Measurements from ENCODE around the gene JMJD1C. TPM values are rescaled to one million over a fixed set of nuclear protein-coding genes. Genes with fewer than 3 reads are reported as not detected.
A peak's percentile ranks its signal among the peaks of the same experiment; 100 is the strongest.

Gene JMJD1C
- total RNA-seq, 1 donor from 2014 or later, result 83.7 TPM

DNA sequence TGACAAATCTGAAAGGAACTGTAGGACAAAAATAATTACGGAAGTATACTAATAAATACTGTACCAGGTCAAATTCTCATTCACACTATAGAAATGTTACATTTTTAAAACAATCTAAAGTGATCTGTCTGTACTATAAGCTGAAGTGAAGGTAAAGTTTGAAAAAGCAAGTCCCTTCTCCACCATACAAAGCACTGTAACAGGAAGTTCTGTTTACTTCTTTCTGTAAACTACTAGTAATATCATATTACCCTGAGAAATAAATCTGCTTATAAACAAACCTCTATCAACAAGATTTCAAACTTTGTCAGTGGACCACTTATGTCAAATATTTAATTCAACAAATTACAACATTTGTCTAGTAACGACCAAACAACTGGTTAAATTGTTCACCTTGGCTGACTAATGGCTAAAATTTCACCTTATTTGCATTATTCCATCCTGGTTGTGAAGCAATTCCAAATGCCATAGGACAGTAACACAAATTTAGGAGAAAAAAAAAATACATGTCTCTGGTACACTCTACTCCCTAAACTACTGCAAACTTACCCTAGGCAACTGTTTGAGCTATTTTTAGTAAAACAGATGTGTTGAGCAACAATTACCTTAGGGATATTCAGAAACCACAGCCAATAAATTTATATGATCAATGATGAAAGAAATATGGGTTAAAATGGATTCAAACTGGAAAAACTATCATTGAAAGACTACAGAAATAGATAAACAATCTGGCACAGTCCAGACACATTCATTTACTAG, 206.7 kb downstream of the JMJD1C start:
- H3K36me3 Mint-ChIP-seq (ENCODE audit: low read depth, unreplicated experiment), result peaks cover 3% of the 10 kb centered on the region
- peak overlapping the region; percentile 66 for H3K27ac Mint-ChIP-seq (ENCODE audit: unreplicated experiment)
- DNase-seq (ENCODE audit: low spot score), result no peak

DNA sequence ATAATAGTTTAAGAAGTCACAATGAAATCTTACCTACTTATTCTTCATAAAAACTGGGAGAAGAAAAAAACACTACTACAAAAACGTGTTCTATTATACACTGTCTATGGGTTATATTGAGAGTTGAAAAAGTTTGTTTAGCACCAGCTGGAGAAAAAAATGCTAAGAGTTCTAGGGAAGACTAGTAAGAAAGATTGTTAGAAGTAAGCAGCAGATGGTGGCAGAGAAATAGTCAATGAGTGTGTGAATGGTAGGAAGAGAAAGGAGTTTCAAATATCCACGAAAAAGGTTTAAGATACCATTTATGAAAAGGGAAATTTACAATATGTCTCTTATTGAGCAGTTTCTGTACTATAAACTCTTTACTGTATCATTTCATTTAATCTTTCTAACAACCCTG, 208.0 kb downstream of the JMJD1C start:
- Mint-ChIP-seq H3K4me3 (ENCODE audit: unreplicated experiment) (peak overlapping the region; percentile 33), H3K36me3 (ENCODE audit: low read depth, unreplicated experiment) (peaks cover 3% of the 10 kb centered on the region), H3K27me3 (ENCODE audit: unreplicated experiment) (peaks cover 6% of the 10 kb centered on the region), H3K9me3 (ENCODE audit: unreplicated experiment) (no peaks in the 10 kb centered on the region), H3K4me1 (ENCODE audit: unreplicated experiment) (peaks cover 23% of the 10 kb centered on the region), H3K27ac (ENCODE audit: unreplicated experiment) (no peak overlapping the region)
- no peak for DNase-seq (ENCODE audit: low spot score)
- TF ChIP-seq, protein P1, sequence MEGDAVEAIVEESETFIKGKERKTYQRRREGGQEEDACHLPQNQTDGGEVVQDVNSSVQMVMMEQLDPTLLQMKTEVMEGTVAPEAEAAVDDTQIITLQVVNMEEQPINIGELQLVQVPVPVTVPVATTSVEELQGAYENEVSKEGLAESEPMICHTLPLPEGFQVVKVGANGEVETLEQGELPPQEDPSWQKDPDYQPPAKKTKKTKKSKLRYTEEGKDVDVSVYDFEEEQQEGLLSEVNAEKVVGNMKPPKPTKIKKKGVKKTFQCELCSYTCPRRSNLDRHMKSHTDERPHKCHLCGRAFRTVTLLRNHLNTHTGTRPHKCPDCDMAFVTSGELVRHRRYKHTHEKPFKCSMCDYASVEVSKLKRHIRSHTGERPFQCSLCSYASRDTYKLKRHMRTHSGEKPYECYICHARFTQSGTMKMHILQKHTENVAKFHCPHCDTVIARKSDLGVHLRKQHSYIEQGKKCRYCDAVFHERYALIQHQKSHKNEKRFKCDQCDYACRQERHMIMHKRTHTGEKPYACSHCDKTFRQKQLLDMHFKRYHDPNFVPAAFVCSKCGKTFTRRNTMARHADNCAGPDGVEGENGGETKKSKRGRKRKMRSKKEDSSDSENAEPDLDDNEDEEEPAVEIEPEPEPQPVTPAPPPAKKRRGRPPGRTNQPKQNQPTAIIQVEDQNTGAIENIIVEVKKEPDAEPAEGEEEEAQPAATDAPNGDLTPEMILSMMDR (IDR thresholded peaks at IDR 0.05; ENCODE audit: unreplicated experiment), result no peak

More for the DNA sequence above, 206.7 kb downstream of the JMJD1C start:
- no peak overlapping the region for H3K4me3 Mint-ChIP-seq (ENCODE audit: unreplicated experiment)
- no peaks in the 10 kb centered on the region for H3K9me3 Mint-ChIP-seq (ENCODE audit: unreplicated experiment)
- H3K4me1 Mint-ChIP-seq (ENCODE audit: unreplicated experiment), result peaks cover 23% of the 10 kb centered on the region
- peaks cover 3% of the 10 kb centered on the region for H3K27me3 Mint-ChIP-seq (ENCODE audit: unreplicated experiment)
- TF ChIP-seq, protein P1 (IDR thresholded peaks at IDR 0.05; ENCODE audit: unreplicated experiment), result no peak

DNA sequence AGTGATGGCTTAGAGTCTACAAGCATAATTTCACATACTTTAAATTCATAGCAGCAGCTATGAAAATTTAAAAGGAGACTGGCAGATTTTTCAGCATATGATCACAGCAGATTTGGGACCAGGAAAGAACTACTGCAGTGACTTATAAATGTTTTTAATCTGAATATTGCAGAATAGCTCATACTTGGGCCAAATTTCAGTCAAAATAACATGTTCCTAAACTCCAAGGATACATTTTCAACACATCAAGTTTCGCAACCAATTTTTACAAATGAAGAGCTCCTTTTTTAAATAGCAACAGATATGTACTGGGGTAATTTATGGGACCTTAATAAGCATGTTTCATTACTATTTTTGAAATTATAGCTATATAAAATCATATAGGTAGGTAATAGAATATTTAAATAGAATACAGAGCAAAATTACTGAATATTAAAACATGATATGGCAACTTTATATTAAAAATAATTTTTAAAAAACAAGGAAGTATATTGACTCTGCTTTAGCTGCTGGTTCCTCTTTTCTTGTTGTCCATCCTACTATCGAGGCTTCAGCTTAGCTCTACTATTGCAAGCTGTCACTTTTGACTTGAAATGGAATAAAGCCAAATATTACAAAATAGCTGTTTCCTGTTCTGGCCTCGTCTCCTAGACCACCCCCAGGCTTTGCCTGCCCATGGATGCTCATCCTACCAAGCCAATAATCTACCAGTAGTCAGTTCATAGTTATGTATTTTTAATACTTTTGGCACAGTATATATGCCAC, 209.6 kb downstream of the JMJD1C start:
- H3K4me1 Mint-ChIP-seq (ENCODE audit: unreplicated experiment), result peaks cover 19% of the 10 kb centered on the region
- TF ChIP-seq, protein P1 (IDR thresholded peaks at IDR 0.05; ENCODE audit: unreplicated experiment), result no peak
- no peak overlapping the region for H3K27ac Mint-ChIP-seq (ENCODE audit: unreplicated experiment)
- H3K36me3 Mint-ChIP-seq (ENCODE audit: low read depth, unreplicated experiment), result peaks cover 3% of the 10 kb centered on the region
- H3K9me3 Mint-ChIP-seq (ENCODE audit: unreplicated experiment), result no peaks in the 10 kb centered on the region
- peaks cover 9% of the 10 kb centered on the region for H3K27me3 Mint-ChIP-seq (ENCODE audit: unreplicated experiment)
- DNase-seq (ENCODE audit: low spot score), result no peak
- H3K4me3 Mint-ChIP-seq (ENCODE audit: unreplicated experiment), result no peak overlapping the region

DNA sequence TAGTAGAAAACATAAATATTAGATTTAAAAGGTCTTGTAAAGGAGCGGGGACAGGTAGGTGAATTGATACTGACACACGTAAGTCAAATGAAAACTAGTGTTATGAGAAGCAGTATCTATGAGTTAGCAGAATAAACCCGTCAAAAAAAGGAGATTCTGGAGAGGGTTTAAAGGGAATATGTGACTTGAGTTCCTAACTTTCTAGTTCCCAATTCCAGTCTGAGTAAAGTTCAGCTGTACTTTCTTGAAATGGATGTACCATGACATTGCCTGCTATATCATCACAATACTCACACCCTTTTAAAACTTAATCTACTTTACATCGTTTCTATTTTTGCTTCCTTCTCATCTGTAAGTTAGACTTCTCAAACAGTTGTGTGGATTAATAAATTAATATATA, 210.5 kb downstream of the JMJD1C start:
- no peak for DNase-seq (ENCODE audit: low spot score)
- no peaks in the 10 kb centered on the region for H3K9me3 Mint-ChIP-seq (ENCODE audit: unreplicated experiment)
- no peaks in the 10 kb centered on the region for H3K36me3 Mint-ChIP-seq (ENCODE audit: low read depth, unreplicated experiment)
- peaks cover 16% of the 10 kb centered on the region for H3K4me1 Mint-ChIP-seq (ENCODE audit: unreplicated experiment)
- TF ChIP-seq, protein P1 (IDR thresholded peaks at IDR 0.05; ENCODE audit: unreplicated experiment), result no peak
- H3K27ac Mint-ChIP-seq (ENCODE audit: unreplicated experiment), result no peak overlapping the region
- H3K4me3 Mint-ChIP-seq (ENCODE audit: unreplicated experiment), result no peak overlapping the region
- peaks cover 9% of the 10 kb centered on the region for H3K27me3 Mint-ChIP-seq (ENCODE audit: unreplicated experiment)

DNA sequence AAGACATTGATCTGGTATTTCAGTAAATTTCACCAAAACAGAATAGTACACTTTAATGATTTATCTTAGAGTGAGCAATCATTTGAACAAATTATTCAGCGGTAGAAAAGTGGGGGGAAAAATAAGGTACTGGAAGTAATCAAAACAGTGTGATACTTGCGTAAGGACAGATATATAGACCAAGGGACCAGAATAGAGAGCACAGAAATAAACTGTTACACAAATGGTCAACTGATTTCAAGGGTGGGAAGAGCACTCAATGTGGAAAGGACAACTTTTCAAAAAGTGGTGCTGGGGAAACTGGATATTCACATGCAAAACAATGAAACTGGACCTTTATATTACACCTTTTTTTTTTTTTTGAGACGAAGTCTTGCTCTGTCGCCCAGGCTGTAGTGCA, 212.7 kb downstream of the JMJD1C start:
- TF ChIP-seq, protein P1 (IDR thresholded peaks at IDR 0.05; ENCODE audit: unreplicated experiment), result no peak
- Mint-ChIP-seq H3K27ac (ENCODE audit: unreplicated experiment) (no peak overlapping the region), H3K4me3 (ENCODE audit: unreplicated experiment) (no peak overlapping the region)

More for the DNA sequence above, 212.7 kb downstream of the JMJD1C start:
- H3K27me3 Mint-ChIP-seq (ENCODE audit: unreplicated experiment), result peaks cover 5% of the 10 kb centered on the region
- H3K4me1 Mint-ChIP-seq (ENCODE audit: unreplicated experiment), result peaks cover 3% of the 10 kb centered on the region
- H3K36me3 Mint-ChIP-seq (ENCODE audit: low read depth, unreplicated experiment), result no peaks in the 10 kb centered on the region
- DNase-seq (ENCODE audit: low spot score), result no peak
- H3K9me3 Mint-ChIP-seq (ENCODE audit: unreplicated experiment), result no peaks in the 10 kb centered on the region
